IMR-90 (cell line): ENCODE data around the gene ENAH. TPM values are rescaled to one million over a fixed set of nuclear protein-coding genes. Genes with fewer than 3 reads are reported as not detected.

Source experiments
- ATAC-seq: fragments of 200-7000 bp; cut with Tn5 transposase; 2 replicates; pipeline ENCODE4 v1.9.1; 2020; ENCODE audit warnings: low read depth, mild to moderate bottlenecking, moderate library complexity
- BruUV-seq: library from RNA; stranded (reverse); fragments of 400-500 nt; replicated peaks from 2 replicates; lab custom pipeline; 2021; lab: Mats Ljungman, UMichigan
- CTCF ChIA-PET: fragments of 300-600 bp; formaldehyde crosslinking; extraction: SDS; loops from one replicate; lab custom pipeline; 2021; ENCODE audit warnings: antibody characterized with exemption; lab: Yijun Ruan, JAX
- POLR2A ChIA-PET: fragments of 300-600 bp; sonication (Branson Sonifier 250); formaldehyde crosslinking; loops from one replicate; lab custom pipeline; 2022; ENCODE audit warnings: antibody characterized with exemption; ENCODE audit not compliant: unreplicated experiment; lab: Charles Lee
- DNase-seq: peaks from one replicate; pipeline ENCODE4 v3.0.0; 2013
- H2AFZ ChIP-seq: replicated peaks from 2 replicates; pipeline ENCODE3; 2013; ENCODE audit warnings: low read length, mild to moderate bottlenecking; ENCODE audit not compliant: poor library complexity
- H2AK5ac ChIP-seq: 2 replicates; pipeline ENCODE4 v1.6.1; 2013; ENCODE audit warnings: low read depth, low read length, inconsistent platforms
- H2AK9ac ChIP-seq: replicated peaks from 2 replicates; pipeline ENCODE3; 2013; ENCODE audit warnings: mild to moderate bottlenecking, low read depth, low read length, moderate library complexity; ENCODE audit not compliant: poor library complexity
- H2BK120ac ChIP-seq: 2 replicates; pipeline ENCODE4 v1.6.1; 2013; ENCODE audit warnings: low read depth, low read length, inconsistent platforms
- H2BK15ac ChIP-seq: 3 replicates; pipeline ENCODE4 v1.6.1; 2013; ENCODE audit warnings: low read depth, low read length, inconsistent platforms
- H2BK20ac ChIP-seq: 2 replicates; pipeline ENCODE4 v1.6.1; 2013; ENCODE audit warnings: low read depth, mild to moderate bottlenecking, inconsistent platforms, low read length, moderate library complexity
- H2BK5ac ChIP-seq: 2 replicates; pipeline ENCODE4 v1.6.1; 2013; ENCODE audit warnings: mild to moderate bottlenecking, low read depth, low read length, inconsistent platforms; ENCODE audit not compliant: poor library complexity, severe bottlenecking
- H3K14ac ChIP-seq: replicated peaks from 2 replicates; pipeline ENCODE4 v1.6.1; 2013; ENCODE audit warnings: low read depth, low read length, inconsistent platforms
- H3K18ac ChIP-seq: 2 replicates; pipeline ENCODE4 v1.6.1; 2013; ENCODE audit warnings: low read depth, low read length, control low read depth
- H3K23ac ChIP-seq: 2 replicates; pipeline ENCODE4 v1.6.1; 2013; ENCODE audit warnings: low read depth, low read length, inconsistent platforms
- H3K27ac ChIP-seq: 2 replicates; pipeline ENCODE4 v1.5.1; 2013; ENCODE audit warnings: mild to moderate bottlenecking, control low read depth, low read length; ENCODE audit not compliant: insufficient read depth
- H3K27me3 ChIP-seq: 2 replicates; pipeline ENCODE4 v1.6.1; 2013; ENCODE audit warnings: low read length; ENCODE audit not compliant: control insufficient read depth, insufficient read depth
- H3K36me3 ChIP-seq: 2 replicates; pipeline ENCODE4 v1.6.1; 2013; ENCODE audit warnings: low read length, mixed read lengths; ENCODE audit not compliant: control insufficient read depth, insufficient read depth
- H3K4ac ChIP-seq: 2 replicates; pipeline ENCODE4 v1.6.1; 2013; ENCODE audit warnings: low read depth, low read length, inconsistent platforms
- H3K4me1 ChIP-seq: 2 replicates; pipeline ENCODE4 v1.6.1; 2013; ENCODE audit warnings: low read length, mixed read lengths; ENCODE audit not compliant: control insufficient read depth, insufficient read depth
- H3K4me2 ChIP-seq: 2 replicates; pipeline ENCODE4 v1.6.1; 2013; ENCODE audit warnings: low read depth, mild to moderate bottlenecking, control low read depth, low read length, moderate library complexity
- H3K4me3 ChIP-seq: 2 replicates; pipeline ENCODE4 v1.5.1; 2013; ENCODE audit warnings: low read depth, mild to moderate bottlenecking, control low read depth, low read length, moderate library complexity; ENCODE audit not compliant: insufficient read depth
- H3K56ac ChIP-seq: 2 replicates; pipeline ENCODE4 v1.6.1; 2013; ENCODE audit warnings: low read length, inconsistent platforms; ENCODE audit not compliant: insufficient read depth; ENCODE audit errors: extremely low read depth
- H3K79me1 ChIP-seq, 2 experiments: 2 replicates each; pipeline ENCODE4 v1.6.1; 2013; ENCODE audit warnings: low read length in 2 of 2, inconsistent platforms in 1 of 2, low read depth in 1 of 2
- H3K9ac ChIP-seq: 2 replicates; pipeline ENCODE4 v1.6.1; 2013; ENCODE audit warnings: low read depth, low read length, control low read depth
- H3K9me1 ChIP-seq: 2 replicates; pipeline ENCODE4 v1.6.1; 2013; ENCODE audit warnings: low read length, inconsistent platforms; ENCODE audit not compliant: insufficient read depth
- H3K9me3 ChIP-seq: 2 replicates; pipeline ENCODE4 v1.6.1; 2013; ENCODE audit warnings: low read length; ENCODE audit not compliant: control insufficient read depth, insufficient read depth
- H4K20me1 ChIP-seq: 2 replicates; pipeline ENCODE4 v1.6.1; 2013; ENCODE audit warnings: low read length, inconsistent platforms; ENCODE audit not compliant: insufficient read depth
- H4K5ac ChIP-seq: 2 replicates; pipeline ENCODE4 v1.6.1; 2013; ENCODE audit warnings: mild to moderate bottlenecking, low read depth, low read length, control low read depth
- H4K8ac ChIP-seq, 2 experiments: 2 replicates each; pipeline ENCODE4 v1.6.1; 2013; ENCODE audit warnings: low read depth in 2 of 2, low read length in 2 of 2, control low read depth in 1 of 2, inconsistent platforms in 1 of 2
- H4K91ac ChIP-seq: 2 replicates; pipeline ENCODE4 v1.6.1; 2013; ENCODE audit warnings: low read depth, low read length, inconsistent platforms; ENCODE audit not compliant: insufficient read depth
- BHLHE40 ChIP-seq: fragments of 150-350 bp; IDR thresholded peaks from 2 replicates; pipeline ENCODE4 v1.6.1; 2016; ENCODE audit warnings: mild to moderate bottlenecking, low read depth, low read length
- CEBPB ChIP-seq: IDR thresholded peaks from 2 replicates; pipeline ENCODE4 v1.6.1; 2012; ENCODE audit warnings: low read depth, low read length, improper control_type of control experiment
- CHD1 ChIP-seq: IDR thresholded peaks from 2 replicates; pipeline ENCODE4 v1.6.1; 2012; ENCODE audit warnings: low read depth, low read length, improper control_type of control experiment
- FOS ChIP-seq: fragments of 150-350 bp; IDR thresholded peaks from 2 replicates; pipeline ENCODE4 v1.6.1; 2016; ENCODE audit warnings: low read depth, low read length
- MAFK ChIP-seq: IDR thresholded peaks from 2 replicates; pipeline ENCODE4 v1.6.1; 2012; ENCODE audit warnings: low read depth, low read length, improper control_type of control experiment
- MAZ ChIP-seq: IDR thresholded peaks from 2 replicates; pipeline ENCODE4 v1.6.1; 2012; ENCODE audit warnings: low read depth, mild to moderate bottlenecking, low read length, improper control_type of control experiment, moderate library complexity, borderline replicate concordance
- MXI1 ChIP-seq: IDR thresholded peaks from 2 replicates; pipeline ENCODE4 v1.6.1; 2012; ENCODE audit warnings: low read depth, mild to moderate bottlenecking, low read length, moderate library complexity, borderline replicate concordance
- NFE2L2 ChIP-seq: fragments of 150-350 bp; IDR thresholded peaks from 2 replicates; pipeline ENCODE4 v1.6.1; 2016; ENCODE audit warnings: low read depth, mild to moderate bottlenecking, low read length
- POLR2A ChIP-seq: IDR thresholded peaks from 2 replicates; pipeline ENCODE4 v1.6.1; 2012; ENCODE audit warnings: mild to moderate bottlenecking, low read depth, low read length
- RAD21 ChIP-seq: IDR thresholded peaks from 2 replicates; pipeline ENCODE4 v1.6.1; 2012; ENCODE audit warnings: low read length, improper control_type of control experiment
- RCOR1 ChIP-seq: IDR thresholded peaks from 2 replicates; pipeline ENCODE4 v1.6.1; 2012; ENCODE audit warnings: mild to moderate bottlenecking, low read length, improper control_type of control experiment; ENCODE audit not compliant: insufficient replicate concordance
- RFX5 ChIP-seq: IDR thresholded peaks from 2 replicates; pipeline ENCODE4 v1.8.0; 2012; ENCODE audit warnings: low read depth, mild to moderate bottlenecking, low read length, moderate library complexity
- SMC3 ChIP-seq: fragments of 150-350 bp; IDR thresholded peaks from 2 replicates; pipeline ENCODE4 v1.6.1; 2016; ENCODE audit warnings: low read depth, mild to moderate bottlenecking, antibody characterized with exemption, low read length, moderate library complexity
- WGBS, 2 experiments: methylation state at CpG; one replicate each; pipeline versions ENCODE4 v1.1.5 to v1.1.7; 2013; ENCODE audit warnings: missing lambda C conversion rate in 2 of 2; ENCODE audit not compliant: insufficient read length in 1 of 2; ENCODE audit errors: extremely low coverage in 2 of 2; 5-methylcytosine and 5-hydroxymethylcytosine counted together
- dilution Hi-C: fragments of 300-500 bp; cut with HindIII; formaldehyde crosslinking; loops from one replicate; pipeline ENCODE4 v1.14.3; 2018; ENCODE audit warnings: low sequenced_read_pairs; ENCODE audit not compliant: unreplicated experiment
- in situ Hi-C: fragments of 300-500 bp; cut with MboI; formaldehyde crosslinking; loops from 3 replicates; pipeline ENCODE4 v1.14.3; 2019; ENCODE audit warnings: low sequenced_read_pairs, inconsistent platforms, mixed read lengths
- intact Hi-C: fragments of 100-400 bp; cut with micrococcal nuclease; formaldehyde crosslinking; loops from 2 replicates; pipeline ENCODE4 v1.10.0; 2022
- polyA plus RNA-seq, 3 experiments: library from polyadenylated mRNA; depleted of rRNA; stranded (reverse); fragments of >200 nt; gene quantifications; 2 replicates each; pipeline ENCODE4 v1.2.3, GENCODE V29; 2012; ENCODE audit warnings: low replicate concordance in 1 of 3
- total RNA-seq: library from RNA; depleted of rRNA; stranded (reverse); fragments of >200 nt; gene quantifications from 2 replicates; pipeline ENCODE4 v1.2.3, GENCODE V29; 2012
- TF ChIP-seq, protein P1 (sequence below): conservative IDR thresholded peaks from 2 replicates; pipeline ENCODE4 v1.5.1; 2012; ENCODE audit warnings: mild to moderate bottlenecking, low read depth, low read length, improper control_type of control experiment
- TF ChIP-seq, protein P2 (sequence below): fragments of 150-350 bp; IDR thresholded peaks from 2 replicates; pipeline ENCODE4 v1.6.1; 2016; ENCODE audit warnings: low read depth, mild to moderate bottlenecking, low read length, moderate library complexity, borderline replicate concordance

Gene ENAH
- total and polyA plus RNA-seq, 2 of the 4 experiments (the other 2 are of a cell fraction) = 61.3 to 86.9 TPM

GRCh38 chr1:225483818-225484656 is 168.9 kb downstream of the ENAH start:
- H2AK5ac ChIP-seq = no peak overlapping the region
- H3K9me3 ChIP-seq = no peaks in the 10 kb centered on the region
- H3K4me1 ChIP-seq = peaks cover 4% of the 10 kb centered on the region
- no peak overlapping the region for H2AK9ac ChIP-seq
- H3K27ac ChIP-seq = no peak overlapping the region
- no peaks in the 10 kb centered on the region; a peak in 1 of 4 replicates for H3K79me1 ChIP-seq
- BruUV-seq = no TSS peak
- ChIA-PET POLR2A (no interaction called here), CTCF (interaction anchor here (1.0 to 1.5 kb wide), 2 partner anchors 9 to 288 kb away, joined by 3 to 4 read pairs; no protein-coding TSS in a partner anchor)
- WGBS, 2 experiments = 88% methylated on average over 12 of the region's 23 CpGs; no CpG with 5 or more reads in 1 of the 2 experiments
- H3K36me3 ChIP-seq = peaks cover 1% of the 10 kb centered on the region; the same call in 1 of the 2 replicates
- H4K20me1 ChIP-seq = no peaks in the 10 kb centered on the region
- ATAC-seq = no peak
- no peak overlapping the region for H2AFZ ChIP-seq
- DNase-seq = no peak
- H2BK20ac ChIP-seq = no peak overlapping the region
- no peak overlapping the region for H3K18ac ChIP-seq
- no peak overlapping the region; the same call in 1 of the 2 replicates for H3K23ac ChIP-seq
- no peak overlapping the region for H2BK5ac ChIP-seq
- H3K4me3 ChIP-seq = no peak overlapping the region
- no peak overlapping the region for H3K14ac ChIP-seq
- in situ Hi-C loops (no loop called here), dilution Hi-C loops (no loop called here), intact Hi-C loops (loop anchor here (2.0 to 5.0 kb wide), 2 partner anchors 168 to 289 kb away; partner anchors contain the start of gene ENAH)
- no peak overlapping the region for H3K4me2 ChIP-seq
- peaks cover 10% of the 10 kb centered on the region for H3K9me1 ChIP-seq
- no peaks in the 10 kb centered on the region for H3K27me3 ChIP-seq
- H4K5ac ChIP-seq = no peak overlapping the region
- H3K56ac ChIP-seq = no peak overlapping the region
- H2BK120ac ChIP-seq = no peak overlapping the region
- H4K91ac ChIP-seq = no peak overlapping the region
- H4K8ac ChIP-seq = no peak overlapping the region
- no peak overlapping the region for H2BK15ac ChIP-seq
- no peak overlapping the region for H3K9ac ChIP-seq
- H3K4ac ChIP-seq = no peak overlapping the region
- TF ChIP-seq MXI1 = no peak
- no peak for TF ChIP-seq FOS
- no peak for TF ChIP-seq NFE2L2
- TF ChIP-seq POLR2A = no peak
- TF ChIP-seq SMC3 = no peak
- TF ChIP-seq RAD21 = no peak
- TF ChIP-seq RCOR1 = no peak
- TF ChIP-seq, protein P1, sequence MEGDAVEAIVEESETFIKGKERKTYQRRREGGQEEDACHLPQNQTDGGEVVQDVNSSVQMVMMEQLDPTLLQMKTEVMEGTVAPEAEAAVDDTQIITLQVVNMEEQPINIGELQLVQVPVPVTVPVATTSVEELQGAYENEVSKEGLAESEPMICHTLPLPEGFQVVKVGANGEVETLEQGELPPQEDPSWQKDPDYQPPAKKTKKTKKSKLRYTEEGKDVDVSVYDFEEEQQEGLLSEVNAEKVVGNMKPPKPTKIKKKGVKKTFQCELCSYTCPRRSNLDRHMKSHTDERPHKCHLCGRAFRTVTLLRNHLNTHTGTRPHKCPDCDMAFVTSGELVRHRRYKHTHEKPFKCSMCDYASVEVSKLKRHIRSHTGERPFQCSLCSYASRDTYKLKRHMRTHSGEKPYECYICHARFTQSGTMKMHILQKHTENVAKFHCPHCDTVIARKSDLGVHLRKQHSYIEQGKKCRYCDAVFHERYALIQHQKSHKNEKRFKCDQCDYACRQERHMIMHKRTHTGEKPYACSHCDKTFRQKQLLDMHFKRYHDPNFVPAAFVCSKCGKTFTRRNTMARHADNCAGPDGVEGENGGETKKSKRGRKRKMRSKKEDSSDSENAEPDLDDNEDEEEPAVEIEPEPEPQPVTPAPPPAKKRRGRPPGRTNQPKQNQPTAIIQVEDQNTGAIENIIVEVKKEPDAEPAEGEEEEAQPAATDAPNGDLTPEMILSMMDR = no peak
- no peak for TF ChIP-seq RFX5
- TF ChIP-seq BHLHE40 = no peak
- TF ChIP-seq MAZ = no peak
- no peak for TF ChIP-seq MAFK
- no peak for TF ChIP-seq CHD1
- TF ChIP-seq CEBPB = no peak
- TF ChIP-seq, protein P2, sequence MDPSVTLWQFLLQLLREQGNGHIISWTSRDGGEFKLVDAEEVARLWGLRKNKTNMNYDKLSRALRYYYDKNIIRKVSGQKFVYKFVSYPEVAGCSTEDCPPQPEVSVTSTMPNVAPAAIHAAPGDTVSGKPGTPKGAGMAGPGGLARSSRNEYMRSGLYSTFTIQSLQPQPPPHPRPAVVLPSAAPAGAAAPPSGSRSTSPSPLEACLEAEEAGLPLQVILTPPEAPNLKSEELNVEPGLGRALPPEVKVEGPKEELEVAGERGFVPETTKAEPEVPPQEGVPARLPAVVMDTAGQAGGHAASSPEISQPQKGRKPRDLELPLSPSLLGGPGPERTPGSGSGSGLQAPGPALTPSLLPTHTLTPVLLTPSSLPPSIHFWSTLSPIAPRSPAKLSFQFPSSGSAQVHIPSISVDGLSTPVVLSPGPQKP = no peak
